Karpas-422 (cell line): ENCODE results near the gene CCDC172. TPM values are rescaled to one million over a fixed set of nuclear protein-coding genes. Genes with fewer than 3 reads are reported as not detected.

Source experiments
- DNase-seq: peaks from one replicate; pipeline ENCODE4 v3.0.0-alpha.2; 2015
- H2AFZ ChIP-seq: fragments of 200-600 bp; sonication (generic); 2 replicates; pipeline ENCODE4 v1.6.1; 2014; ENCODE audit warnings: antibody characterized with exemption, low read length, mixed read lengths
- H3K27ac ChIP-seq: fragments of 200-600 bp; sonication (generic); 2 replicates; pipeline ENCODE4 v1.5.1; 2014; ENCODE audit warnings: mild to moderate bottlenecking, low read length, moderate library complexity
- H3K27me3 ChIP-seq: fragments of 200-600 bp; sonication (generic); 2 replicates; pipeline ENCODE4 v1.6.1; 2014; ENCODE audit warnings: low read length, mixed read lengths
- H3K36me3 ChIP-seq: fragments of 200-600 bp; sonication (generic); 2 replicates; pipeline ENCODE4 v1.6.1; 2014; ENCODE audit warnings: low read length, mixed read lengths; ENCODE audit not compliant: insufficient read depth
- H3K4me1 ChIP-seq: fragments of 200-600 bp; sonication (generic); 2 replicates; pipeline ENCODE4 v1.6.1; 2014; ENCODE audit warnings: mild to moderate bottlenecking, low read length, mixed read lengths
- H3K4me2 ChIP-seq: fragments of 200-600 bp; sonication (generic); 2 replicates; pipeline ENCODE4 v1.6.1; 2014; ENCODE audit warnings: low read length, low read depth, mild to moderate bottlenecking; ENCODE audit not compliant: poor library complexity, severe bottlenecking
- H3K4me3 ChIP-seq: fragments of 200-600 bp; sonication (generic); 2 replicates; pipeline ENCODE4 v1.5.1; 2014; ENCODE audit warnings: mild to moderate bottlenecking, antibody characterized with exemption, low read length, mixed read lengths
- H3K79me2 ChIP-seq: fragments of 200-600 bp; sonication (generic); 2 replicates; pipeline ENCODE4 v1.6.1; 2014; ENCODE audit warnings: mild to moderate bottlenecking, low read length, mixed read lengths
- H3K9ac ChIP-seq: fragments of 200-600 bp; sonication (generic); 2 replicates; pipeline ENCODE4 v1.6.0; 2014; ENCODE audit warnings: low read length
- H3K9me2 ChIP-seq: fragments of 200-600 bp; sonication (generic), shearing (Covaris generic); replicated peaks from 2 replicates; pipeline ENCODE4 v1.6.0; 2014; ENCODE audit warnings: mild to moderate bottlenecking, low read length, moderate library complexity; ENCODE audit not compliant: insufficient read depth
- H3K9me3 ChIP-seq: fragments of 300-700, 200-600 bp; sonication (generic); 2 replicates; pipeline ENCODE4 v1.6.1; 2014; ENCODE audit warnings: low read length, mixed read lengths
- H4K20me1 ChIP-seq: fragments of 200-600 bp; sonication (generic); 2 replicates; pipeline ENCODE4 v1.6.1; 2014; ENCODE audit warnings: mild to moderate bottlenecking, antibody characterized with exemption, low read length, low read depth; ENCODE audit not compliant: insufficient read depth
- total RNA-seq: library from RNA; depleted of rRNA; stranded (reverse); fragments of >200 nt; shearing (Covaris generic); gene quantifications from 2 replicates; pipeline ENCODE4 v1.2.3, GENCODE V29; 2014; ENCODE audit warnings: low replicate concordance

Gene CCDC172
- total RNA-seq, 1 experiment from 2014 or later = not detected

DNA sequence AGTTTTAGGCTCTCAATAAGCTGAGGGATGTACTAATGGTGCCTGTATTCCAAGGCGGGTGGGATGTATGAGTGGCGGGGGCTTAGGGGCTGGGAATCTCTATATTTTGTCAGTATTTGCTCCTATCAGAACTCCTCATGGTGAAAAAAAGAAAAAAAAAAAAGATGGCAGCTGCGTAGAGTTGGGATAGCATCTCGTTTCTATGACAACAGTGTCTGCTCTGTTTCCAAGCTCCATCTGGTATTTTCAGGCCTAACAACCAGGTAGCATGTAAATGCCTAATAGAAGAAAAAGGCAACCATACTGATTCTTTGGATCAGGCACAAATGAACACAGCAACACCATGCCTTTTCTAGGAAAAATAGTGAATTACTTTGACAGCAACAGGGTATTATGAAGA is 11.7 kb upstream of the CCDC172 start:
- no peaks in the 10 kb centered on the region for H3K4me1 ChIP-seq
- no peaks in the 10 kb centered on the region for H3K9me3 ChIP-seq
- H3K27me3 ChIP-seq = no peaks in the 10 kb centered on the region
- H3K9ac ChIP-seq = no peak overlapping the region
- no peaks in the 10 kb centered on the region for H3K9me2 ChIP-seq
- H3K4me2 ChIP-seq = no peak overlapping the region
- no peaks in the 10 kb centered on the region for H4K20me1 ChIP-seq
- H3K79me2 ChIP-seq = no peaks in the 10 kb centered on the region
- H2AFZ ChIP-seq = no peak overlapping the region
- no peaks in the 10 kb centered on the region for H3K36me3 ChIP-seq
- H3K27ac ChIP-seq = no peak overlapping the region
- H3K4me3 ChIP-seq = no peak overlapping the region
- DNase-seq = no peak

- H4K20me1 ChIP-seq = no peaks in the 10 kb centered on the region
- H3K27me3 ChIP-seq = no peaks in the 10 kb centered on the region
- no peak overlapping the region for H3K9ac ChIP-seq
- H3K4me1 ChIP-seq = no peaks in the 10 kb centered on the region
- no peaks in the 10 kb centered on the region for H3K9me2 ChIP-seq
- no peak for DNase-seq
- no peak overlapping the region for H3K27ac ChIP-seq
- H3K36me3 ChIP-seq = no peaks in the 10 kb centered on the region
- H3K79me2 ChIP-seq = no peaks in the 10 kb centered on the region
- H3K9me3 ChIP-seq = no peaks in the 10 kb centered on the region
- no peak overlapping the region for H2AFZ ChIP-seq
- H3K4me3 ChIP-seq = no peak overlapping the region
- H3K4me2 ChIP-seq = no peak overlapping the region
Observed at GRCh38 chr10:116316503-116316902, 7.7 kb upstream of the CCDC172 start.

GRCh38 chr10:116324951-116325635 is 845 bp downstream of the CCDC172 start:
- Histone ChIP-seq H3K79me2 (no peaks in the 10 kb centered on the region), H3K9me3 (no peaks in the 10 kb centered on the region), H3K27me3 (no peaks in the 10 kb centered on the region), H3K27ac (no peak overlapping the region), H3K4me1 (no peaks in the 10 kb centered on the region), H2AFZ (no peak overlapping the region), H3K4me2 (no peak overlapping the region), H3K9me2 (no peaks in the 10 kb centered on the region), H3K9ac (no peak overlapping the region), H3K4me3 (no peak overlapping the region), H4K20me1 (no peaks in the 10 kb centered on the region), H3K36me3 (no peaks in the 10 kb centered on the region)
- no peak for DNase-seq

- H3K4me2 ChIP-seq = no peak overlapping the region
- H3K27ac ChIP-seq = no peak overlapping the region
- H4K20me1 ChIP-seq = no peaks in the 10 kb centered on the region
- no peaks in the 10 kb centered on the region for H3K9me3 ChIP-seq
- H3K27me3 ChIP-seq = no peaks in the 10 kb centered on the region
- no peak overlapping the region for H3K4me3 ChIP-seq
- DNase-seq = no peak
- no peak overlapping the region for H3K9ac ChIP-seq
- H3K36me3 ChIP-seq = no peaks in the 10 kb centered on the region
- no peaks in the 10 kb centered on the region for H3K79me2 ChIP-seq
- H3K9me2 ChIP-seq = no peaks in the 10 kb centered on the region
- H2AFZ ChIP-seq = no peak overlapping the region
- no peaks in the 10 kb centered on the region for H3K4me1 ChIP-seq
Observed at GRCh38 chr10:116325987-116326386, 1.7 kb downstream of the CCDC172 start.

GRCh38 chr10:116329153-116329552 is 4.9 kb downstream of the CCDC172 start:
- DNase-seq = no peak
- H4K20me1 ChIP-seq = no peaks in the 10 kb centered on the region

DNA sequence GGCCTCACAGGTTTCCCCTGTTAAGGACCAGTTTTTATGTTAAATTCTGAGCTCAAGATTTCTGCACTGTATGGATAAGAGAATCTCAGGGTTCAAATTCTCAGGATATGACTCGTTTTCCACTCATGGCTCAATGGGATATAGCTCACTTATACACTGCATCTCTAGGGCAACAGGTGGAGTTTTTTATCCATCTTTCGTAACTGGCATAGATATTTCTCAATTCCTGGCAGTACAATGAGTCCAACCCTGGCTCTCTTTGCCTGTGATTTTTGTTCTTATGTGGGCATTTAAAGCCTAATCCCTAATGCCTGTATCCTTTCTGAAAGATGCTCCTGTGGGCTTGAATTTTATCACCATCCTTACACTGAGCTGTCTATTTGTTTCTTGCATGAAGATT is 7.6 kb downstream of the CCDC172 start:
- Histone ChIP-seq H3K4me3 (no peak overlapping the region), H3K27ac (no peak overlapping the region), H3K4me2 (no peak overlapping the region), H3K27me3 (no peaks in the 10 kb centered on the region), H3K4me1 (no peaks in the 10 kb centered on the region), H3K79me2 (no peaks in the 10 kb centered on the region), H2AFZ (no peak overlapping the region), H3K9me2 (no peaks in the 10 kb centered on the region), H4K20me1 (no peaks in the 10 kb centered on the region), H3K9ac (no peak overlapping the region), H3K36me3 (no peaks in the 10 kb centered on the region), H3K9me3 (no peaks in the 10 kb centered on the region)
- no peak for DNase-seq

More at GRCh38 chr10:116329153-116329552, 4.9 kb downstream of the CCDC172 start:
- no peaks in the 10 kb centered on the region for H3K79me2 ChIP-seq
- no peaks in the 10 kb centered on the region for H3K36me3 ChIP-seq
- H3K9ac ChIP-seq = no peak overlapping the region
- no peaks in the 10 kb centered on the region for H3K4me1 ChIP-seq
- no peak overlapping the region for H3K4me3 ChIP-seq
- no peaks in the 10 kb centered on the region for H3K9me3 ChIP-seq
- H2AFZ ChIP-seq = no peak overlapping the region
- H3K9me2 ChIP-seq = no peaks in the 10 kb centered on the region
- H3K4me2 ChIP-seq = no peak overlapping the region
- no peaks in the 10 kb centered on the region for H3K27me3 ChIP-seq
- no peak overlapping the region for H3K27ac ChIP-seq

DNA sequence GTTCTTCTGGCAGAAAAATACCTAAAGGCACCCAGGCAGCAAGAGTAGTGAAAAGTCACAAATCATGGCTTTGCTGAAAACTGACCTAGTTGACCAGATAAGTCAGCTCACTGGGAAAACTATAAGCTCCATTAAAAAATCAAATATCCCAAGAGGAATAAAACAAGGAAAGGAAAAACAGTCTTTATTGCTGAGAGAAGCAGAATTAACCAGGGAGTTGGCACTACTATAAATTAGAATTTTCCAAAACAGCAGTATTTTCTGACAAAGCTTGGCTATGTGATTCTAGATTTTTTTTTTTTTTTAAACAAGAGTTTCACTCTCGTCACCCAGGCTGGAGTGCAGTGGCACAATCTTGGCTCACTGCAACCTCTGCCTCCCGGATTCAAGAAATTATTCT is 12.6 kb downstream of the CCDC172 start:
- Histone ChIP-seq H4K20me1 (no peaks in the 10 kb centered on the region), H3K9ac (no peak overlapping the region), H3K9me3 (no peaks in the 10 kb centered on the region), H3K36me3 (no peaks in the 10 kb centered on the region), H3K27me3 (no peaks in the 10 kb centered on the region), H3K4me1 (no peaks in the 10 kb centered on the region), H3K9me2 (no peaks in the 10 kb centered on the region), H2AFZ (no peak overlapping the region), H3K4me2 (no peak overlapping the region), H3K27ac (no peak overlapping the region), H3K4me3 (no peak overlapping the region), H3K79me2 (no peaks in the 10 kb centered on the region)
- DNase-seq = no peak

GRCh38 chr10:116352125-116352524 is 27.9 kb downstream of the CCDC172 start:
- Histone ChIP-seq H3K4me3 (no peak overlapping the region), H3K36me3 (no peaks in the 10 kb centered on the region), H3K9me3 (no peaks in the 10 kb centered on the region), H3K9me2 (no peaks in the 10 kb centered on the region; the same call in 1 of the 2 replicates), H3K4me2 (no peak overlapping the region), H2AFZ (no peak overlapping the region), H3K9ac (no peak overlapping the region), H3K27me3 (no peaks in the 10 kb centered on the region), H3K79me2 (no peaks in the 10 kb centered on the region), H3K4me1 (no peaks in the 10 kb centered on the region), H3K27ac (no peak overlapping the region), H4K20me1 (no peaks in the 10 kb centered on the region)
- DNase-seq = no peak
